Fibroblast of the aortic adventitia (primary cell): Measurements from ENCODE around the gene SLC2A13. TPM values are rescaled to one million over a fixed set of nuclear protein-coding genes. Genes with fewer than 3 reads are reported as not detected.

ENCODE experiments used
- DNase-seq: peaks from one replicate; pipeline ENCODE4 v3.0.0-alpha.2; 2010; ENCODE audit warnings: low read depth
- H3K4me3 ChIP-seq: 2 replicates; pipeline ENCODE4 v1.5.1; 2011; ENCODE audit warnings: low read depth, mild to moderate bottlenecking, control low read depth, low read length, moderate library complexity
- total RNA-seq: library from RNA; depleted of rRNA; stranded (reverse); fragments of >200 nt; gene quantifications from 2 replicates; pipeline ENCODE4 v1.2.3, GENCODE V29; 2012; ENCODE audit warnings: low replicate concordance
- TF ChIP-seq, protein P1 (sequence below): IDR thresholded peaks from 2 replicates; pipeline ENCODE4 v1.5.1; 2011; ENCODE audit warnings: mild to moderate bottlenecking, low read length, control low read depth, inconsistent platforms; ENCODE audit not compliant: insufficient read depth

SLC2A13 gene
- total RNA-seq, 1 donor = 16.6 TPM

DNA sequence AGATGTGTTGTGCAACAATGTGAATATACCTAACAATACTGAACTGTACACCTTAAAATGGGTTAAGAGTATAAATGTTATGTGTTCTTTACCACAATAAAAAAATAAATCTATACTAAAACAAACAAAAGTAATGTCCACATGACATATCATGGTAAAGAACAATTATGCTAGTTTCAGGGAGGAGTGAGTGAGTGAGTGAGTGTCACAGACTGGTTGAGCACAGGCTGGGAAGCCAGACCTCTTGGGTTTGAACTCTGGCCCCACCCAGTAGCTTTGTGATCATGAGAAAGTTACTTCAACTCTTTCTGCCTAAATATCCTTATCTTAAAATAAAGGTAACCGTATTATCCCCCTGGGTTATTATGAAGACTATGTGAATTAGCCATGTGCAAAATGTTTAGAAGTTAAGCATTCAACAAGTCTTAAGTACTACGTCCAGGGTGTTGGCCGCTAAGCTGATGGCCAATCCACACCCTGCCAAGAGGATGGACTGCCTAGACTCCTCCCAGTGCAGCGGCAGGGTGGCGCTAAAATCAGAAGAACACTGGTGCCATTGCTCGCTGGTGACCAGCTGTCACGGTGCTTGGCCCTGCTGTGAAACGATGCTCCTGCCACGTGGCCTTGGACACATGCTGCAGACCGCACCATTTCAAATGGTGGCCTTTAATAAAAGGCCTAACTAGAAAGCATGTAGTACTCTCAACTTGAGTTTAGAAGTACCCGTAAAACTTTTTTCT is 7.3 kb downstream of the SLC2A13 start:
- no peak for DNase-seq
- TF ChIP-seq, protein P1, sequence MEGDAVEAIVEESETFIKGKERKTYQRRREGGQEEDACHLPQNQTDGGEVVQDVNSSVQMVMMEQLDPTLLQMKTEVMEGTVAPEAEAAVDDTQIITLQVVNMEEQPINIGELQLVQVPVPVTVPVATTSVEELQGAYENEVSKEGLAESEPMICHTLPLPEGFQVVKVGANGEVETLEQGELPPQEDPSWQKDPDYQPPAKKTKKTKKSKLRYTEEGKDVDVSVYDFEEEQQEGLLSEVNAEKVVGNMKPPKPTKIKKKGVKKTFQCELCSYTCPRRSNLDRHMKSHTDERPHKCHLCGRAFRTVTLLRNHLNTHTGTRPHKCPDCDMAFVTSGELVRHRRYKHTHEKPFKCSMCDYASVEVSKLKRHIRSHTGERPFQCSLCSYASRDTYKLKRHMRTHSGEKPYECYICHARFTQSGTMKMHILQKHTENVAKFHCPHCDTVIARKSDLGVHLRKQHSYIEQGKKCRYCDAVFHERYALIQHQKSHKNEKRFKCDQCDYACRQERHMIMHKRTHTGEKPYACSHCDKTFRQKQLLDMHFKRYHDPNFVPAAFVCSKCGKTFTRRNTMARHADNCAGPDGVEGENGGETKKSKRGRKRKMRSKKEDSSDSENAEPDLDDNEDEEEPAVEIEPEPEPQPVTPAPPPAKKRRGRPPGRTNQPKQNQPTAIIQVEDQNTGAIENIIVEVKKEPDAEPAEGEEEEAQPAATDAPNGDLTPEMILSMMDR = no peak
- H3K4me3 ChIP-seq = no peak overlapping the region

DNA sequence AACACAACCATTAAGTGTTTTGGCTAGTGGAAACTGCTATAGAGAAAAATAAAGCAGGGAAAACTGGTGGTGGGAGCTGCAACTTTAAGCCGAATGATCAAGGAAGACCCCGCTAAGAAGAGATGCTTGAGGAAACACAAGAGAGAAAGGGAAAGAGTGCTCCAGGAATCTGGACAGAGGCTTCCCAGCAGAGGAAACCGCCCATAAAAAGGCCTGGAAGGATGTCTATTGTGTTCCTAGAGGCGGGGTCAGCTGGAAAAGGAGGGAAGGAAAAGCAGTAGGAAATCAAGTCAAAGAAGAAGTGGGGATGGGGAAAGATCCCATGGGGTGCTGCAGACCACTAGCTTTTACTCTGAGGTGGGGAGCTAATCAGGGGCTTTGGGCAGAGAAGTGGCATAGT is 12.4 kb downstream of the SLC2A13 start:
- DNase-seq = no peak
- H3K4me3 ChIP-seq = no peak overlapping the region
- TF ChIP-seq, protein P1 = no peak

DNA sequence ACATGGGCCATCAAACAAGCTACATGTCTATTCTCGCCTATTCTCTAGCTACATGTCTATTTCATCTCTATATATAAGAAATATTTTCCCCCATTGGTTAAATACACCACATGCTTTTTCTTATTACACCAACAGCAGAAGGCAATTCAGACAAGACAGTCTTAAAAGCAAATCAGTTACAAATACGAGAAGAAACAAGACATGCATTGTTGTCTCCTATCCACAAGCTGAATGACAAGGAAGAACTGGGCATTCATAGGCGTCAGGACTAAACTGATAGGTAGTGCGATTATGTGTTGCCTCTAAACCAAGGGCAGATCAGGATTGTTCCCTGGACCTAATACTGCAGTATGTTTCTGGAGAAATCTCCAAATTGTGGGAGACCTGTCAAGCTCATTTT is 19.4 kb downstream of the SLC2A13 start:
- TF ChIP-seq, protein P1 = no peak
- H3K4me3 ChIP-seq = no peak overlapping the region
- no peak for DNase-seq

GRCh38 chr12:40078266-40078665 is 27.6 kb downstream of the SLC2A13 start:
- no peak overlapping the region for H3K4me3 ChIP-seq
- DNase-seq = no peak
- TF ChIP-seq, protein P1 = no peak

DNA sequence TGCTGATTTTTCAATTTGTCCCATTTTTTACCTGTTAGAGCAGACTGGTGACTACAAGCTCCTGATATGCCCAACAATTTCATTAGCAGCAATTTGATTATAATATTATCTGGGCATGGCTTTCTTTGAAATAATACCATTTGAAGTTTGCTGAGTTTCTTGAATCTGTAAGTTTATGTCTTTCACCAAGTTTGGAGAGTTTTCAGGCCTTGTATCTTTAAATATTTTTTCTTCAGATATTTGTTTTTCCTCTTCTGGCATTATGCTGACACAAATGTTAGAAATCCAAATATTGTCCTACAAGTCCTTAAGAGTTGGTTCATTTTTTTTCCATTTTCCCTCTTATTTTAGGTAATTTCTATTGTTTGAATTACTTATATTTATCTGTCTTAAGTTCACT is 30.4 kb downstream of the SLC2A13 start:
- TF ChIP-seq, protein P1 = no peak
- no peak for DNase-seq
- no peak overlapping the region for H3K4me3 ChIP-seq

GRCh38 chr12:40068416-40068815 is 37.5 kb downstream of the SLC2A13 start:
- TF ChIP-seq, protein P1 = no peak
- H3K4me3 ChIP-seq = no peak overlapping the region
- DNase-seq = no peak

DNA sequence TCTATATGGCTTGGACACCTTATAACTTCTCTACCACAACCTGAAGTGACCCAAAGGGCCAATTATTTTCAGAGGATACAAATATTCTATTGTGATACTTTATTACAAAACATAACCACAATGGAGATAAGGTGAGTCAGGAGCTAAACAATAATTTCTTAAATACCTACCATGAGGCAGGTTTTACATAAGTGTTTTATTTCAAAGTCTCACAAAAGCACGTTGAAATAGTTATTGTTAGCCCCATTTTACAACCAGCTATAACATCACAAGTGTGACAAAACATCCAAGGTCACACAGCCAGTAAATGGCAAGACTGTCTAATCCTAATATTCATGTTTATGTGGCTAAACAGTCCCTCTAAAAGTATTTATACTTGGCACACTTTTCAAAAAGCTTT is 40.2 kb downstream of the SLC2A13 start:
- no peak overlapping the region for H3K4me3 ChIP-seq
- TF ChIP-seq, protein P1 = no peak
- no peak for DNase-seq
